Smooth muscle cell (in vitro differentiated cells): ENCODE results near the gene RGR. TPM values are rescaled to one million over a fixed set of nuclear protein-coding genes. Genes with fewer than 3 reads are reported as not detected.

Source experiments
- DNase-seq: peaks from one replicate; lab custom pipeline; 2025; ENCODE audit not compliant: unreplicated experiment; lab: John Stamatoyannopoulos, UW
- H2AFZ ChIP-seq: fragments of 200-600 bp; sonication (generic); 2 replicates; pipeline ENCODE4 v1.6.0; 2016; ENCODE audit warnings: antibody characterized with exemption, low read depth, mild to moderate bottlenecking
- H3F3A ChIP-seq: fragments of 200-600 bp; sonication (generic); 2 replicates; pipeline ENCODE4 v1.6.0; 2017; ENCODE audit warnings: antibody characterized with exemption, low read depth
- H3K27ac ChIP-seq: fragments of 200-600 bp; sonication (generic); 2 replicates; pipeline ENCODE4 v1.5.1; 2016; ENCODE audit warnings: low read depth, mild to moderate bottlenecking
- H3K27me3 ChIP-seq: fragments of 200-600 bp; sonication (generic); 2 replicates; pipeline ENCODE4 v1.6.1; 2016; ENCODE audit warnings: low read depth, mild to moderate bottlenecking
- H3K36me3 ChIP-seq: fragments of 200-600 bp; sonication (generic); 2 replicates; pipeline ENCODE4 v1.5.1; 2016; ENCODE audit warnings: low read depth
- H3K4me1 ChIP-seq: fragments of 200-600 bp; sonication (generic); 2 replicates; pipeline ENCODE4 v1.5.1; 2016; ENCODE audit warnings: low read depth
- H3K4me2 ChIP-seq: fragments of 200-600 bp; sonication (generic); 2 replicates; pipeline ENCODE4 v1.6.0; 2016; ENCODE audit warnings: mild to moderate bottlenecking
- H3K4me3 ChIP-seq: fragments of 200-600 bp; sonication (generic); 2 replicates; pipeline ENCODE4 v1.5.1; 2016; ENCODE audit warnings: mild to moderate bottlenecking
- H3K79me2 ChIP-seq: fragments of 200-600 bp; sonication (generic); 2 replicates; pipeline ENCODE4 v1.6.0; 2016; ENCODE audit warnings: low read depth, mild to moderate bottlenecking
- H3K9ac ChIP-seq: fragments of 200-600 bp; sonication (generic); 2 replicates; pipeline ENCODE4 v1.6.0; 2016; ENCODE audit warnings: low read depth
- H3K9me3 ChIP-seq: fragments of 200-600 bp; sonication (generic); replicated peaks from 2 replicates; pipeline ENCODE4 v1.5.1; 2016; ENCODE audit warnings: low read depth
- H4K20me1 ChIP-seq: fragments of 200-600 bp; sonication (generic); 2 replicates; pipeline ENCODE4 v1.6.0; 2016; ENCODE audit warnings: low read depth
- WGBS: methylation state at CpG from one replicate; pipeline ENCODE4 v1.1.7; 2016; ENCODE audit warnings: low lambda C conversion rate; 5-methylcytosine and 5-hydroxymethylcytosine counted together
- polyA plus RNA-seq: library from polyadenylated mRNA; unstranded; fragments of >200 nt; fragmentation: Nextera tagmentation; extraction: Ambion mirVana; gene quantifications from 2 replicates; pipeline ENCODE4 v1.2.1, GENCODE V29; 2016
- total RNA-seq: library from RNA; depleted of rRNA; stranded (reverse); fragments of >200 nt; gene quantifications from 2 replicates; pipeline ENCODE4 v1.2.3, GENCODE V29; 2014
- TF ChIP-seq, protein P1 (sequence below): fragments of 200-600 bp; sonication (generic); IDR thresholded peaks from 2 replicates; pipeline ENCODE4 v1.5.1; 2017; ENCODE audit warnings: borderline replicate concordance, mild to moderate bottlenecking, antibody characterized with exemption; ENCODE audit not compliant: insufficient read depth, poor library complexity, severe bottlenecking

The RGR gene
- total and polyA plus RNA-seq, 2 experiments from 2014 or later, result not detected

GRCh38 chr10:84296091-84296981 is 51.5 kb downstream of the RGR start:
- 45% methylated on average over 10 of the region's 10 CpGs for WGBS
- Histone ChIP-seq H4K20me1 (no peaks in the 10 kb centered on the region), H3K4me1 (no peaks in the 10 kb centered on the region), H3K79me2 (no peaks in the 10 kb centered on the region), H3K36me3 (no peaks in the 10 kb centered on the region), H3K27ac (peak overlapping the region; percentile 53), H2AFZ (no peak overlapping the region), H3K9ac (peak overlapping the region; percentile 6), H3K4me3 (no peak overlapping the region), H3F3A (no peaks in the 10 kb centered on the region), H3K4me2 (peak overlapping the region; percentile 40), H3K27me3 (no peaks in the 10 kb centered on the region), H3K9me3 (no peaks in the 10 kb centered on the region)
- no peak for DNase-seq
- TF ChIP-seq, protein P1, sequence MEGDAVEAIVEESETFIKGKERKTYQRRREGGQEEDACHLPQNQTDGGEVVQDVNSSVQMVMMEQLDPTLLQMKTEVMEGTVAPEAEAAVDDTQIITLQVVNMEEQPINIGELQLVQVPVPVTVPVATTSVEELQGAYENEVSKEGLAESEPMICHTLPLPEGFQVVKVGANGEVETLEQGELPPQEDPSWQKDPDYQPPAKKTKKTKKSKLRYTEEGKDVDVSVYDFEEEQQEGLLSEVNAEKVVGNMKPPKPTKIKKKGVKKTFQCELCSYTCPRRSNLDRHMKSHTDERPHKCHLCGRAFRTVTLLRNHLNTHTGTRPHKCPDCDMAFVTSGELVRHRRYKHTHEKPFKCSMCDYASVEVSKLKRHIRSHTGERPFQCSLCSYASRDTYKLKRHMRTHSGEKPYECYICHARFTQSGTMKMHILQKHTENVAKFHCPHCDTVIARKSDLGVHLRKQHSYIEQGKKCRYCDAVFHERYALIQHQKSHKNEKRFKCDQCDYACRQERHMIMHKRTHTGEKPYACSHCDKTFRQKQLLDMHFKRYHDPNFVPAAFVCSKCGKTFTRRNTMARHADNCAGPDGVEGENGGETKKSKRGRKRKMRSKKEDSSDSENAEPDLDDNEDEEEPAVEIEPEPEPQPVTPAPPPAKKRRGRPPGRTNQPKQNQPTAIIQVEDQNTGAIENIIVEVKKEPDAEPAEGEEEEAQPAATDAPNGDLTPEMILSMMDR, result no peak

DNA sequence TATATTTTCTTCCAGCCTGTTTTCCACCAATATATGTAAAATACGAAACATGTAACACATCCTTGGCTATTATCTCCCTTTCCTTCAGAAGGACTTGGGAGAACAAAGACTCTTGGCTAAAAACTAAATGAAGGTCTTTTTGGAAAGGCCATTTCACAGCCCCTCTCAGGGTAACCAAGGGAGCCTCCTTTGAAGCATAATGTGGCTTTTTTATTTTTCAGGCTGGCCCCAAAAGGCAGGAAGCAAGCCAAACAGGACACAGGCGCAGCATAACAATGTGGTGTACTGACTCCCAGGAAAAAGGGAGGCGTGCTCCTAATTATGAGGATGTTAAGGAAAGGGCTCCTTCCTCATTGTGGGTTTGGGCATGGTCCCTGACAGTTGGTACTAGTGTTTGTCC is 53.2 kb downstream of the RGR start:
- Histone ChIP-seq H3K36me3 (no peaks in the 10 kb centered on the region), H3K9me3 (no peaks in the 10 kb centered on the region), H3K27me3 (no peaks in the 10 kb centered on the region), H3K4me2 (no peak overlapping the region), H3K4me3 (no peak overlapping the region), H3F3A (no peaks in the 10 kb centered on the region), H4K20me1 (no peaks in the 10 kb centered on the region), H3K4me1 (no peaks in the 10 kb centered on the region), H3K9ac (no peak overlapping the region), H3K27ac (no peak overlapping the region), H2AFZ (no peak overlapping the region), H3K79me2 (no peaks in the 10 kb centered on the region)
- no peak for DNase-seq
- 93% methylated on average over 3 of the region's 3 CpGs for WGBS
- TF ChIP-seq, protein P1, result no peak

DNA sequence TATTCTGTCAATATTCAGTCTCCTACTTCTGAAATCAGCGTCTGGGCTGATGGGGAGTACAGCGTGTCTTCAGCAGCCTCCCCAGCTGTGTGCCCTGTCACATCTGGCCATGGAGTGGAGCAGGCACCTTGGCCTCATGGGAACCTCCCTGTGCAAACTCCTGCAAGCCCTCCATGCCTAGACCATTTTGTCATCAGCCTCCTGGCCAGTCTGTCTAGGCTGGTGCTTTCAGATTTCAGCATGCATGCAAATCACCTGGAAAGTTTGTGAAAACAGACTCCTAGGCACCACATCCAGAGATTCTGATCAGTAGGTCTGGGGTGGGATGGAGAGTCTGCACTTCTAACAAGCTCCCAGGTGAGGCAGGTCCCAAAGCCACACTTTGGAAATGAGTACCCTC is 57.4 kb downstream of the RGR start:
- H3K4me1 ChIP-seq, result no peaks in the 10 kb centered on the region
- no peak overlapping the region for H3K4me2 ChIP-seq
- H3K27me3 ChIP-seq, result no peaks in the 10 kb centered on the region
- 90% methylated on average over 2 of the region's 2 CpGs for WGBS
- no peak overlapping the region for H2AFZ ChIP-seq
- DNase-seq, result no peak
- TF ChIP-seq, protein P1, result no peak
- no peaks in the 10 kb centered on the region for H4K20me1 ChIP-seq
- no peaks in the 10 kb centered on the region for H3F3A ChIP-seq
- no peak overlapping the region for H3K9ac ChIP-seq
- no peaks in the 10 kb centered on the region for H3K9me3 ChIP-seq
- H3K36me3 ChIP-seq, result no peaks in the 10 kb centered on the region
- H3K4me3 ChIP-seq, result no peak overlapping the region
- no peak overlapping the region for H3K27ac ChIP-seq
- H3K79me2 ChIP-seq, result no peaks in the 10 kb centered on the region
